IMR-90 (cell line): ENCODE data around the gene WBP11. TPM values are rescaled to one million over a fixed set of nuclear protein-coding genes. Genes with fewer than 3 reads are reported as not detected.

ENCODE experiments used
- ATAC-seq: fragments of 200-7000 bp; cut with Tn5 transposase; 2 replicates; pipeline ENCODE4 v1.9.1; 2020; ENCODE audit warnings: low read depth, mild to moderate bottlenecking, moderate library complexity
- BruUV-seq: library from RNA; stranded (reverse); fragments of 400-500 nt; replicated peaks from 2 replicates; lab custom pipeline; 2021; lab: Mats Ljungman, UMichigan
- CTCF ChIA-PET: fragments of 300-600 bp; formaldehyde crosslinking; extraction: SDS; loops from one replicate; lab custom pipeline; 2021; ENCODE audit warnings: antibody characterized with exemption; lab: Yijun Ruan, JAX
- POLR2A ChIA-PET: fragments of 300-600 bp; sonication (Branson Sonifier 250); formaldehyde crosslinking; loops from one replicate; lab custom pipeline; 2022; ENCODE audit warnings: antibody characterized with exemption; ENCODE audit not compliant: unreplicated experiment; lab: Charles Lee
- DNase-seq: peaks from one replicate; pipeline ENCODE4 v3.0.0; 2013
- H2AFZ ChIP-seq: replicated peaks from 2 replicates; pipeline ENCODE3; 2013; ENCODE audit warnings: low read length, mild to moderate bottlenecking; ENCODE audit not compliant: poor library complexity
- H2AK5ac ChIP-seq: 2 replicates; pipeline ENCODE4 v1.6.1; 2013; ENCODE audit warnings: low read depth, low read length, inconsistent platforms
- H2AK9ac ChIP-seq: replicated peaks from 2 replicates; pipeline ENCODE3; 2013; ENCODE audit warnings: mild to moderate bottlenecking, low read depth, low read length, moderate library complexity; ENCODE audit not compliant: poor library complexity
- H2BK120ac ChIP-seq: 2 replicates; pipeline ENCODE4 v1.6.1; 2013; ENCODE audit warnings: low read depth, low read length, inconsistent platforms
- H2BK15ac ChIP-seq: 3 replicates; pipeline ENCODE4 v1.6.1; 2013; ENCODE audit warnings: low read depth, low read length, inconsistent platforms
- H2BK20ac ChIP-seq: 2 replicates; pipeline ENCODE4 v1.6.1; 2013; ENCODE audit warnings: low read depth, mild to moderate bottlenecking, inconsistent platforms, low read length, moderate library complexity
- H2BK5ac ChIP-seq: 2 replicates; pipeline ENCODE4 v1.6.1; 2013; ENCODE audit warnings: mild to moderate bottlenecking, low read depth, low read length, inconsistent platforms; ENCODE audit not compliant: poor library complexity, severe bottlenecking
- H3K14ac ChIP-seq: replicated peaks from 2 replicates; pipeline ENCODE4 v1.6.1; 2013; ENCODE audit warnings: low read depth, low read length, inconsistent platforms
- H3K18ac ChIP-seq: 2 replicates; pipeline ENCODE4 v1.6.1; 2013; ENCODE audit warnings: low read depth, low read length, control low read depth
- H3K23ac ChIP-seq: 2 replicates; pipeline ENCODE4 v1.6.1; 2013; ENCODE audit warnings: low read depth, low read length, inconsistent platforms
- H3K27ac ChIP-seq: 2 replicates; pipeline ENCODE4 v1.5.1; 2013; ENCODE audit warnings: mild to moderate bottlenecking, control low read depth, low read length; ENCODE audit not compliant: insufficient read depth
- H3K27me3 ChIP-seq: 2 replicates; pipeline ENCODE4 v1.6.1; 2013; ENCODE audit warnings: low read length; ENCODE audit not compliant: control insufficient read depth, insufficient read depth
- H3K36me3 ChIP-seq: 2 replicates; pipeline ENCODE4 v1.6.1; 2013; ENCODE audit warnings: low read length, mixed read lengths; ENCODE audit not compliant: control insufficient read depth, insufficient read depth
- H3K4ac ChIP-seq: 2 replicates; pipeline ENCODE4 v1.6.1; 2013; ENCODE audit warnings: low read depth, low read length, inconsistent platforms
- H3K4me1 ChIP-seq: 2 replicates; pipeline ENCODE4 v1.6.1; 2013; ENCODE audit warnings: low read length, mixed read lengths; ENCODE audit not compliant: control insufficient read depth, insufficient read depth
- H3K4me2 ChIP-seq: 2 replicates; pipeline ENCODE4 v1.6.1; 2013; ENCODE audit warnings: low read depth, mild to moderate bottlenecking, control low read depth, low read length, moderate library complexity
- H3K4me3 ChIP-seq: 2 replicates; pipeline ENCODE4 v1.5.1; 2013; ENCODE audit warnings: low read depth, mild to moderate bottlenecking, control low read depth, low read length, moderate library complexity; ENCODE audit not compliant: insufficient read depth
- H3K56ac ChIP-seq: 2 replicates; pipeline ENCODE4 v1.6.1; 2013; ENCODE audit warnings: low read length, inconsistent platforms; ENCODE audit not compliant: insufficient read depth; ENCODE audit errors: extremely low read depth
- H3K79me1 ChIP-seq, 2 experiments: 2 replicates each; pipeline ENCODE4 v1.6.1; 2013; ENCODE audit warnings: low read length in 2 of 2, inconsistent platforms in 1 of 2, low read depth in 1 of 2
- H3K9ac ChIP-seq: 2 replicates; pipeline ENCODE4 v1.6.1; 2013; ENCODE audit warnings: low read depth, low read length, control low read depth
- H3K9me1 ChIP-seq: 2 replicates; pipeline ENCODE4 v1.6.1; 2013; ENCODE audit warnings: low read length, inconsistent platforms; ENCODE audit not compliant: insufficient read depth
- H3K9me3 ChIP-seq: 2 replicates; pipeline ENCODE4 v1.6.1; 2013; ENCODE audit warnings: low read length; ENCODE audit not compliant: control insufficient read depth, insufficient read depth
- H4K20me1 ChIP-seq: 2 replicates; pipeline ENCODE4 v1.6.1; 2013; ENCODE audit warnings: low read length, inconsistent platforms; ENCODE audit not compliant: insufficient read depth
- H4K5ac ChIP-seq: 2 replicates; pipeline ENCODE4 v1.6.1; 2013; ENCODE audit warnings: mild to moderate bottlenecking, low read depth, low read length, control low read depth
- H4K8ac ChIP-seq, 2 experiments: 2 replicates each; pipeline ENCODE4 v1.6.1; 2013; ENCODE audit warnings: low read depth in 2 of 2, low read length in 2 of 2, control low read depth in 1 of 2, inconsistent platforms in 1 of 2
- H4K91ac ChIP-seq: 2 replicates; pipeline ENCODE4 v1.6.1; 2013; ENCODE audit warnings: low read depth, low read length, inconsistent platforms; ENCODE audit not compliant: insufficient read depth
- BHLHE40 ChIP-seq: fragments of 150-350 bp; IDR thresholded peaks from 2 replicates; pipeline ENCODE4 v1.6.1; 2016; ENCODE audit warnings: mild to moderate bottlenecking, low read depth, low read length
- CEBPB ChIP-seq: IDR thresholded peaks from 2 replicates; pipeline ENCODE4 v1.6.1; 2012; ENCODE audit warnings: low read depth, low read length, improper control_type of control experiment
- CHD1 ChIP-seq: IDR thresholded peaks from 2 replicates; pipeline ENCODE4 v1.6.1; 2012; ENCODE audit warnings: low read depth, low read length, improper control_type of control experiment
- FOS ChIP-seq: fragments of 150-350 bp; IDR thresholded peaks from 2 replicates; pipeline ENCODE4 v1.6.1; 2016; ENCODE audit warnings: low read depth, low read length
- MAFK ChIP-seq: IDR thresholded peaks from 2 replicates; pipeline ENCODE4 v1.6.1; 2012; ENCODE audit warnings: low read depth, low read length, improper control_type of control experiment
- MAZ ChIP-seq: IDR thresholded peaks from 2 replicates; pipeline ENCODE4 v1.6.1; 2012; ENCODE audit warnings: low read depth, mild to moderate bottlenecking, low read length, improper control_type of control experiment, moderate library complexity, borderline replicate concordance
- NFE2L2 ChIP-seq: fragments of 150-350 bp; IDR thresholded peaks from 2 replicates; pipeline ENCODE4 v1.6.1; 2016; ENCODE audit warnings: low read depth, mild to moderate bottlenecking, low read length
- POLR2A ChIP-seq: IDR thresholded peaks from 2 replicates; pipeline ENCODE4 v1.6.1; 2012; ENCODE audit warnings: mild to moderate bottlenecking, low read depth, low read length
- RAD21 ChIP-seq: IDR thresholded peaks from 2 replicates; pipeline ENCODE4 v1.6.1; 2012; ENCODE audit warnings: low read length, improper control_type of control experiment
- RCOR1 ChIP-seq: IDR thresholded peaks from 2 replicates; pipeline ENCODE4 v1.6.1; 2012; ENCODE audit warnings: mild to moderate bottlenecking, low read length, improper control_type of control experiment; ENCODE audit not compliant: insufficient replicate concordance
- RFX5 ChIP-seq: IDR thresholded peaks from 2 replicates; pipeline ENCODE4 v1.8.0; 2012; ENCODE audit warnings: low read depth, mild to moderate bottlenecking, low read length, moderate library complexity
- SMC3 ChIP-seq: fragments of 150-350 bp; IDR thresholded peaks from 2 replicates; pipeline ENCODE4 v1.6.1; 2016; ENCODE audit warnings: low read depth, mild to moderate bottlenecking, antibody characterized with exemption, low read length, moderate library complexity
- WGBS, 2 experiments: methylation state at CpG; one replicate each; pipeline versions ENCODE4 v1.1.5 to v1.1.7; 2013; ENCODE audit warnings: missing lambda C conversion rate in 2 of 2; ENCODE audit not compliant: insufficient read length in 1 of 2; ENCODE audit errors: extremely low coverage in 2 of 2; 5-methylcytosine and 5-hydroxymethylcytosine counted together
- dilution Hi-C: fragments of 300-500 bp; cut with HindIII; formaldehyde crosslinking; loops from one replicate; pipeline ENCODE4 v1.14.3; 2018; ENCODE audit warnings: low sequenced_read_pairs; ENCODE audit not compliant: unreplicated experiment
- in situ Hi-C: fragments of 300-500 bp; cut with MboI; formaldehyde crosslinking; loops from 3 replicates; pipeline ENCODE4 v1.14.3; 2019; ENCODE audit warnings: low sequenced_read_pairs, inconsistent platforms, mixed read lengths
- intact Hi-C: fragments of 100-400 bp; cut with micrococcal nuclease; formaldehyde crosslinking; loops from 2 replicates; pipeline ENCODE4 v1.10.0; 2022
- polyA plus RNA-seq, 3 experiments: library from polyadenylated mRNA; depleted of rRNA; stranded (reverse); fragments of >200 nt; gene quantifications; 2 replicates each; pipeline ENCODE4 v1.2.3, GENCODE V29; 2012; ENCODE audit warnings: low replicate concordance in 1 of 3
- total RNA-seq: library from RNA; depleted of rRNA; stranded (reverse); fragments of >200 nt; gene quantifications from 2 replicates; pipeline ENCODE4 v1.2.3, GENCODE V29; 2012
- TF ChIP-seq, protein P1 (sequence below): conservative IDR thresholded peaks from 2 replicates; pipeline ENCODE4 v1.5.1; 2012; ENCODE audit warnings: mild to moderate bottlenecking, low read depth, low read length, improper control_type of control experiment
- TF ChIP-seq, protein P2 (sequence below): fragments of 150-350 bp; IDR thresholded peaks from 2 replicates; pipeline ENCODE4 v1.6.1; 2017; ENCODE audit warnings: mild to moderate bottlenecking, antibody characterized with exemption, low read length, low read depth
- TF ChIP-seq, protein P3 (sequence below): fragments of 150-350 bp; IDR thresholded peaks from 2 replicates; pipeline ENCODE4 v1.6.1; 2016; ENCODE audit warnings: low read depth, mild to moderate bottlenecking, low read length, moderate library complexity, borderline replicate concordance

The WBP11 gene
- total and polyA plus RNA-seq, 2 of the 4 experiments (the other 2 are of a cell fraction) = 2.5 to 18.3 TPM

DNA sequence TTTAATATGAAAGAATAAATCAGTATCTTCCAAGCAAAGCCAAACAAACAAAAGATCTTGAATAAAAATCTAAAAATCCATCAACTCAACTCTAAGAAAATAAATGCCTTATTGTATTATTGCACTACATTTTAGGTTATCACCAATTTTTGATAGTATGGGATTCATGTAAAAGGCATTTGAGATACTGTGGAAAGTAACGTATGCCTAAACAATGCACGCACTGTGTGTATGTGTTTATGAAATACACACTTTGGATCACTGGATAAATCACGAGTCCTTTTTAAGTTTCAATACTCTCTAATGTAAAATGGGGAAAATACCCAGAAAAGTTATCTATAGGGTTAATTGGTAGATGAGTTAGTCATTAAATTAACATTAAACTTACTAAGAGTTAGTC, 17.7 kb downstream of the WBP11 start:
- Histone ChIP-seq H2BK5ac (no peak overlapping the region), H2AK9ac (no peak overlapping the region), H2BK15ac (no peak overlapping the region), H2BK20ac (no peak overlapping the region), H4K20me1 (no peaks in the 10 kb centered on the region), H3K27me3 (no peaks in the 10 kb centered on the region), H3K4ac (no peak overlapping the region), H2AFZ (no peak overlapping the region), H3K9ac (no peak overlapping the region), H3K18ac (no peak overlapping the region), H4K5ac (no peak overlapping the region), H3K27ac (no peak overlapping the region), H2BK120ac (no peak overlapping the region), H4K91ac (no peak overlapping the region), H3K14ac (no peak overlapping the region), H3K4me3 (no peak overlapping the region), H3K56ac (no peak overlapping the region), H3K9me1 (no peaks in the 10 kb centered on the region), H3K4me2 (no peak overlapping the region), H3K9me3 (no peaks in the 10 kb centered on the region), H3K23ac (no peak overlapping the region), H3K36me3 (peaks cover 23% of the 10 kb centered on the region), H2AK5ac (no peak overlapping the region), H3K4me1 (peaks cover 3% of the 10 kb centered on the region), H4K8ac (no peak overlapping the region), H3K79me1 (no peaks in the 10 kb centered on the region; a peak in 1 of 4 replicates)
- intact Hi-C loops (no loop called here), in situ Hi-C loops (loop anchor here (25.0 kb wide), 2 partner anchors 398 to 1102 kb away; partner anchors contain the start of gene STRAP), dilution Hi-C loops (no loop called here)
- no CpG with 5 or more reads among the region's 3 CpGs for WGBS, 2 experiments
- ATAC-seq (no peak), DNase-seq (no peak)
- TF ChIP-seq SMC3 = no peak
- TF ChIP-seq CEBPB = no peak
- no peak for TF ChIP-seq NFE2L2
- TF ChIP-seq RFX5 = no peak
- TF ChIP-seq, protein P1, sequence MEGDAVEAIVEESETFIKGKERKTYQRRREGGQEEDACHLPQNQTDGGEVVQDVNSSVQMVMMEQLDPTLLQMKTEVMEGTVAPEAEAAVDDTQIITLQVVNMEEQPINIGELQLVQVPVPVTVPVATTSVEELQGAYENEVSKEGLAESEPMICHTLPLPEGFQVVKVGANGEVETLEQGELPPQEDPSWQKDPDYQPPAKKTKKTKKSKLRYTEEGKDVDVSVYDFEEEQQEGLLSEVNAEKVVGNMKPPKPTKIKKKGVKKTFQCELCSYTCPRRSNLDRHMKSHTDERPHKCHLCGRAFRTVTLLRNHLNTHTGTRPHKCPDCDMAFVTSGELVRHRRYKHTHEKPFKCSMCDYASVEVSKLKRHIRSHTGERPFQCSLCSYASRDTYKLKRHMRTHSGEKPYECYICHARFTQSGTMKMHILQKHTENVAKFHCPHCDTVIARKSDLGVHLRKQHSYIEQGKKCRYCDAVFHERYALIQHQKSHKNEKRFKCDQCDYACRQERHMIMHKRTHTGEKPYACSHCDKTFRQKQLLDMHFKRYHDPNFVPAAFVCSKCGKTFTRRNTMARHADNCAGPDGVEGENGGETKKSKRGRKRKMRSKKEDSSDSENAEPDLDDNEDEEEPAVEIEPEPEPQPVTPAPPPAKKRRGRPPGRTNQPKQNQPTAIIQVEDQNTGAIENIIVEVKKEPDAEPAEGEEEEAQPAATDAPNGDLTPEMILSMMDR = no peak
- no peak for TF ChIP-seq MAFK
- TF ChIP-seq, protein P2, sequence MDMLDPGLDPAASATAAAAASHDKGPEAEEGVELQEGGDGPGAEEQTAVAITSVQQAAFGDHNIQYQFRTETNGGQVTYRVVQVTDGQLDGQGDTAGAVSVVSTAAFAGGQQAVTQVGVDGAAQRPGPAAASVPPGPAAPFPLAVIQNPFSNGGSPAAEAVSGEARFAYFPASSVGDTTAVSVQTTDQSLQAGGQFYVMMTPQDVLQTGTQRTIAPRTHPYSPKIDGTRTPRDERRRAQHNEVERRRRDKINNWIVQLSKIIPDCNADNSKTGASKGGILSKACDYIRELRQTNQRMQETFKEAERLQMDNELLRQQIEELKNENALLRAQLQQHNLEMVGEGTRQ = no peak
- TF ChIP-seq RAD21 = no peak
- no peak for TF ChIP-seq CHD1
- no peak for TF ChIP-seq RCOR1
- TF ChIP-seq BHLHE40 = no peak
- TF ChIP-seq, protein P3, sequence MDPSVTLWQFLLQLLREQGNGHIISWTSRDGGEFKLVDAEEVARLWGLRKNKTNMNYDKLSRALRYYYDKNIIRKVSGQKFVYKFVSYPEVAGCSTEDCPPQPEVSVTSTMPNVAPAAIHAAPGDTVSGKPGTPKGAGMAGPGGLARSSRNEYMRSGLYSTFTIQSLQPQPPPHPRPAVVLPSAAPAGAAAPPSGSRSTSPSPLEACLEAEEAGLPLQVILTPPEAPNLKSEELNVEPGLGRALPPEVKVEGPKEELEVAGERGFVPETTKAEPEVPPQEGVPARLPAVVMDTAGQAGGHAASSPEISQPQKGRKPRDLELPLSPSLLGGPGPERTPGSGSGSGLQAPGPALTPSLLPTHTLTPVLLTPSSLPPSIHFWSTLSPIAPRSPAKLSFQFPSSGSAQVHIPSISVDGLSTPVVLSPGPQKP = no peak
- no peak for TF ChIP-seq MAZ
- TF ChIP-seq POLR2A = no peak
- no peak for TF ChIP-seq FOS
- POLR2A ChIA-PET = no interaction called here
- CTCF ChIA-PET = interaction anchor here (0.6 kb wide), 1 partner anchor 452 kb away, joined by 3 read pairs; no protein-coding TSS in a partner anchor
- no TSS peak for BruUV-seq
